K562 (cell line): Measurements from ENCODE around the gene MC2R. TPM values are rescaled to one million over a fixed set of nuclear protein-coding genes. Genes with fewer than 3 reads are reported as not detected.

ENCODE experiments used
- ATAC-seq: fragments of 200-7000 bp; cut with Tn5 transposase; 3 replicates; pipeline ENCODE4 v1.9.1; 2020; ENCODE audit warnings: moderate library complexity
- BruUV-seq: library from RNA; stranded (reverse); fragments of 400-500 nt; replicated peaks from 2 replicates; lab custom pipeline; 2021; lab: Mats Ljungman, UMichigan
- CTCF ChIA-PET: fragments of 300-600 bp; formaldehyde crosslinking; extraction: SDS; loops from one replicate; lab custom pipeline; 2021; ENCODE audit warnings: low intra/inter-chr PET ratio; lab: Yijun Ruan, JAX
- POLR2A ChIA-PET: fragments of 300-600, 350-650 bp; sonication (Branson Sonifier 250); formaldehyde crosslinking; extraction: SDS; loops from one replicate; lab custom pipeline; 2021; ENCODE audit warnings: antibody characterized with exemption, inconsistent platforms; lab: Yijun Ruan, JAX
- DNase-seq, 4 experiments: peaks; one replicate each; pipeline versions ENCODE4 v3.0.0 to v3.0.0-alpha.2; 2011 to 2018; ENCODE audit warnings: low spot score in 3 of 4, mixed read lengths in 3 of 4; ENCODE audit errors: extremely low read depth in 1 of 4
- FAIRE-seq: peaks from 2 replicates; lab custom pipeline; 2011; peaks lifted over from hg19 to GRCh38; lab: Jason Lieb, UNC
- H2AFZ ChIP-seq: 2 replicates; pipeline ENCODE4 v1.6.0; 2011; ENCODE audit warnings: low read depth, low read length, control low read depth, inconsistent platforms
- H3K27ac ChIP-seq: fragments of 200-600 bp; 3 replicates; pipeline ENCODE4 v1.8.0; 2011; ENCODE audit warnings: low read depth, mild to moderate bottlenecking, control low read depth, inconsistent platforms, low read length, moderate library complexity, mixed read lengths; ENCODE audit errors: extremely low read depth
- H3K27me3 ChIP-seq, 2 experiments: fragments of 300-600 bp in 1 of 2; 2 replicates in 1 of 2; 3 replicates in 1 of 2; pipeline versions ENCODE4 v1.6.0 to v1.8.0; 2011; ENCODE audit warnings: inconsistent platforms in 2 of 2, low read length in 2 of 2, mild to moderate bottlenecking in 1 of 2, mixed read lengths in 1 of 2, moderate library complexity in 1 of 2; ENCODE audit not compliant: control insufficient read depth in 2 of 2, insufficient read depth in 2 of 2
- H3K36me3 ChIP-seq: fragments of 300-600 bp; 3 replicates; pipeline ENCODE4 v1.8.0; 2011; ENCODE audit warnings: mild to moderate bottlenecking, low read length, inconsistent platforms; ENCODE audit not compliant: control insufficient read depth, insufficient read depth
- H3K4me1 ChIP-seq, 2 experiments: fragments of 200-600 bp in 1 of 2; replicated peaks in 1 of 2; 2 replicates in 1 of 2; 3 replicates in 1 of 2; pipeline versions ENCODE4 v1.5.1 to v1.8.0; 2011; ENCODE audit warnings: inconsistent platforms in 2 of 2, low read length in 2 of 2, mild to moderate bottlenecking in 1 of 2, mixed read lengths in 1 of 2, moderate library complexity in 1 of 2; ENCODE audit not compliant: control insufficient read depth in 2 of 2, insufficient read depth in 2 of 2
- H3K4me2 ChIP-seq: 2 replicates; pipeline ENCODE4 v1.6.1; 2011; ENCODE audit warnings: low read length, control low read depth, inconsistent platforms, mixed read lengths; ENCODE audit not compliant: insufficient read depth
- H3K4me3 ChIP-seq: fragments of 200-600 bp; sonication (generic), shearing (Covaris generic); 2 replicates; pipeline ENCODE4 v1.5.1; 2016; ENCODE audit warnings: control low read depth, inconsistent platforms
- H3K79me2 ChIP-seq: fragments of 200-600 bp; 3 replicates; pipeline ENCODE4 v1.8.0; 2011; ENCODE audit warnings: low read length, inconsistent platforms; ENCODE audit not compliant: control insufficient read depth, insufficient read depth
- H3K9ac ChIP-seq, 2 experiments: 2 replicates each; pipeline versions ENCODE4 v1.6.0 to v1.6.1; 2011; ENCODE audit warnings: low read depth in 2 of 2, low read length in 2 of 2, control low read depth in 1 of 2, inconsistent platforms in 1 of 2, mild to moderate bottlenecking in 1 of 2, mixed read lengths in 1 of 2; ENCODE audit not compliant: insufficient read depth in 1 of 2
- H3K9me1 ChIP-seq: one replicate; pipeline ENCODE4 v1.6.0; 2011; ENCODE audit warnings: inconsistent platforms, mild to moderate bottlenecking, low read length, moderate library complexity; ENCODE audit not compliant: control insufficient read depth, insufficient read depth
- H3K9me3 ChIP-seq: replicated peaks from 2 replicates; pipeline ENCODE4 v1.5.1; 2011; ENCODE audit warnings: low read depth, low read length, inconsistent platforms; ENCODE audit not compliant: control insufficient read depth, insufficient read depth
- H4K20me1 ChIP-seq: replicated peaks from 2 replicates; pipeline ENCODE4 v1.6.1; 2011; ENCODE audit warnings: low read length, inconsistent platforms, mixed read lengths; ENCODE audit not compliant: control insufficient read depth, insufficient read depth
- BRF1 ChIP-seq: IDR thresholded peaks from 3 replicates; pipeline ENCODE4 v1.6.1; 2011; ENCODE audit warnings: borderline replicate concordance, mild to moderate bottlenecking; ENCODE audit not compliant: insufficient read length; ENCODE audit errors: extremely low read depth
- CHD1 ChIP-seq: fragments of 200-600 bp; sonication (generic); IDR thresholded peaks from one replicate; pipeline ENCODE4 v1.6.1; 2012; ENCODE audit warnings: mild to moderate bottlenecking, moderate library complexity, low read length, inconsistent platforms
- EZH2 ChIP-seq: IDR thresholded peaks from 2 replicates; pipeline ENCODE4 v1.6.1; 2012; ENCODE audit warnings: low read depth, mild to moderate bottlenecking, inconsistent platforms, low read length, borderline replicate concordance
- FOXP1 ChIP-seq: sonication (generic); formaldehyde crosslinking; IDR thresholded peaks from 2 replicates; pipeline ENCODE4 v1.8.0; 2022; ENCODE audit warnings: mild to moderate bottlenecking, missing genetic modification reagents
- HCFC1 ChIP-seq: IDR thresholded peaks from 2 replicates; pipeline ENCODE4 v1.6.1; 2012; ENCODE audit warnings: low read depth, low read length, improper control_type of control experiment
- MAFG ChIP-seq: fragments of 450-650 bp; conservative IDR thresholded peaks from 2 replicates; pipeline ENCODE4 v1.6.1; 2016; ENCODE audit warnings: missing genetic modification characterization, missing compliant biosample characterization
- NR2C1 ChIP-seq, 2 experiments: fragments of 450-650 bp; IDR thresholded peaks; 2 replicates each; pipeline ENCODE4 v1.6.1; 2017; ENCODE audit warnings: mild to moderate bottlenecking in 2 of 2, antibody characterized with exemption in 1 of 2, inconsistent platforms in 1 of 2, missing compliant biosample characterization in 1 of 2, missing genetic modification characterization in 1 of 2
- RREB1 ChIP-seq: fragments of 250-450 bp; sonication (Bioruptor Pico); IDR thresholded peaks from 2 replicates; pipeline ENCODE4 v1.4.0; 2020
- SMARCE1 ChIP-seq: fragments of 450-650 bp; IDR thresholded peaks from 2 replicates; pipeline ENCODE4 v1.7.1; 2016; ENCODE audit warnings: mild to moderate bottlenecking
- TEAD1 ChIP-seq, 2 experiments: fragments of 450-650 bp in 1 of 2; sonication (generic) in 1 of 2; formaldehyde crosslinking; IDR thresholded peaks; 2 replicates each; pipeline versions ENCODE4 v1.4.0 to v1.8.0; 2020 to 2022; ENCODE audit warnings: mild to moderate bottlenecking in 2 of 2, missing genetic modification reagents in 1 of 2
- TRIM28 ChIP-seq: fragments of 450-650 bp; IDR thresholded peaks from 2 replicates; pipeline ENCODE4 v1.6.1; 2017
- ZNF239 ChIP-seq: fragments of 250-450 bp; sonication (Bioruptor Pico); IDR thresholded peaks from 2 replicates; pipeline ENCODE4 v1.4.0; 2020; ENCODE audit warnings: mild to moderate bottlenecking
- ZNF253 ChIP-seq: fragments of 250-450 bp; sonication (Bioruptor Pico); conservative IDR thresholded peaks from 2 replicates; pipeline ENCODE4 v1.6.1; 2021; ENCODE audit warnings: mild to moderate bottlenecking
- ZNF384 ChIP-seq: IDR thresholded peaks from 2 replicates; pipeline ENCODE4 v1.6.1; 2012; ENCODE audit warnings: low read depth, low read length, improper control_type of control experiment
- ZNF76 ChIP-seq: fragments of 250-450 bp; sonication (Bioruptor Pico); IDR thresholded peaks from 2 replicates; pipeline ENCODE4 v1.4.0; 2020; ENCODE audit warnings: mild to moderate bottlenecking, moderate library complexity, borderline replicate concordance
- WGBS: fragments of 100-300 bp; shearing (Covaris generic); methylation state at CpG from one replicate; pipeline ENCODE4 v1.1.6; 2016; ENCODE audit warnings: low coverage, mixed read lengths; ENCODE audit not compliant: insufficient coverage; ENCODE audit errors: missing lambda C conversion rate; 5-methylcytosine and 5-hydroxymethylcytosine counted together
- in situ Hi-C: fragments of 300-500 bp; cut with MboI; formaldehyde crosslinking; loops from 4 replicates; pipeline ENCODE4 v1.15.0; 2018; ENCODE audit warnings: inconsistent platforms, mixed read lengths
- intact Hi-C: fragments of 100-400 bp; cut with micrococcal nuclease; formaldehyde crosslinking; loops from 2 replicates; pipeline ENCODE4 v1.14.2; 2022
- polyA plus RNA-seq, 8 experiments: library from polyadenylated mRNA; depleted of rRNA in 4 of 8; stranded (reverse) in 5 of 8; unstranded in 3 of 8; fragments of >200 nt; fragmentation: Nextera tagmentation in 2 of 8; fragmentation: Illumina TruSeq in 1 of 8; extraction: Ambion mirVana in 2 of 8; extraction: Trizol in 1 of 8; gene quantifications; 2 replicates each; pipeline versions ENCODE4 v1.2.1 to v1.2.3, GENCODE V29; 2011 to 2014; ENCODE audit warnings: inconsistent platforms in 1 of 8, missing spikeins in 1 of 8
- total RNA-seq, 7 experiments: library from RNA; depleted of rRNA in 6 of 7; stranded (reverse); fragments of >200 nt in 6 of 7; fragmentation: Illumina TruSeq in 2 of 7; extraction: Trizol in 2 of 7; gene quantifications; 2 replicates each; pipeline versions ENCODE4 v1.2.1 to v1.2.3, GENCODE V29; 2011 to 2021; ENCODE audit warnings: low replicate concordance in 1 of 7
- TF ChIP-seq, protein P1 (sequence below): conservative IDR thresholded peaks from 2 replicates; pipeline ENCODE4 v1.6.1; 2011; ENCODE audit warnings: low read depth, mild to moderate bottlenecking, low read length; ENCODE audit not compliant: control insufficient read depth

Gene MC2R
- total and polyA plus RNA-seq, 9 of the 15 experiments (the other 6 are each of a cell fraction or from before 2014, with no cell fraction given), result not detected

DNA sequence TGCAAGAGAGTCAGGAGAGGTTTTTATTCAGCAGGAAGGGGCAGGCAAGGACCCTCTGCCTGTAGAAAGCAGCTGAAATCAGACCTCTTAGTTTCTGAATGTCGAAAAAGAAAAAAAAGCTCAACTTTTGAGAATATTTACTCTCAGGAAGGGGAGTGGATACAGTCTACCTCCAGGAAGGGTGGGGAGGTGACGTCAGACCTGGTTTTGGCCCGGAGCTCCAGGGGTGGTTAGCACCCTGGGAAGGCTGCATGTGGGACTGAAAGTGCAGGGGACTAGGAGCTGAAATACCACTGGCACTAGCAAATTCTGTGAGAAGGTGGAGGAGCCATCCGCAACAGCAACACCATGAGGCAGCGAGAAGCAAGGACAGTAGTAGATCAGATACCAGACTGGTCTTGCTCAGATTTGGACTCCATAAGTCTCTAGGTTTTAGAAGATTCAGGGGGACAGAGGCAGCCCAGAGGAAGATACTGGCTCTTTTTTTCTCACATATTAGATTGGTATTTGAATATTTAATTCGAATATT is 19.8 kb downstream of the MC2R start:
- intact Hi-C loops, result no loop called here
- Histone ChIP-seq H3K9ac (no peak overlapping the region), H4K20me1 (no peaks in the 10 kb centered on the region), H3K36me3 (no peaks in the 10 kb centered on the region), H3K9me3 (no peaks in the 10 kb centered on the region), H3K4me2 (no peak overlapping the region), H3K4me1 (no peaks in the 10 kb centered on the region), H3K27me3 (no peaks in the 10 kb centered on the region; a peak in 1 of 5 replicates), H3K79me2 (no peaks in the 10 kb centered on the region), H2AFZ (no peak overlapping the region), H3K27ac (no peak overlapping the region), H3K9me1 (no peaks in the 10 kb centered on the region), H3K4me3 (no peak overlapping the region)
- ChIA-PET CTCF (no interaction called here), POLR2A (no interaction called here)
- no peak for DNase-seq
- FAIRE-seq, result no peak
- BruUV-seq, result no TSS peak
- in situ Hi-C loops, result no loop called here
- ATAC-seq, result no peak
- 2% methylated on average over 6 of the region's 6 CpGs for WGBS
- TF ChIP-seq NR2C1 (IDR thresholded peaks at IDR 0.05), result no peak
- TF ChIP-seq NR2C1 (tag; IDR thresholded peaks at IDR 0.05), result no peak
- TF ChIP-seq HCFC1, result no peak
- no peak for TF ChIP-seq EZH2
- no peak for TF ChIP-seq TEAD1 (CRISPR knock-in tag; IDR thresholded peaks at IDR 0.05)
- TF ChIP-seq ZNF239 (CRISPR knock-in tag), result no peak
- no peak for TF ChIP-seq MAFG (tag)
- no peak for TF ChIP-seq CHD1
- TF ChIP-seq ZNF253, result no peak
- TF ChIP-seq, protein P1, sequence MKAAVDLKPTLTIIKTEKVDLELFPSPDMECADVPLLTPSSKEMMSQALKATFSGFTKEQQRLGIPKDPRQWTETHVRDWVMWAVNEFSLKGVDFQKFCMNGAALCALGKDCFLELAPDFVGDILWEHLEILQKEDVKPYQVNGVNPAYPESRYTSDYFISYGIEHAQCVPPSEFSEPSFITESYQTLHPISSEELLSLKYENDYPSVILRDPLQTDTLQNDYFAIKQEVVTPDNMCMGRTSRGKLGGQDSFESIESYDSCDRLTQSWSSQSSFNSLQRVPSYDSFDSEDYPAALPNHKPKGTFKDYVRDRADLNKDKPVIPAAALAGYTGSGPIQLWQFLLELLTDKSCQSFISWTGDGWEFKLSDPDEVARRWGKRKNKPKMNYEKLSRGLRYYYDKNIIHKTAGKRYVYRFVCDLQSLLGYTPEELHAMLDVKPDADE, result no peak
- TF ChIP-seq BRF1, result no peak
- TF ChIP-seq RREB1, result no peak
- TF ChIP-seq SMARCE1, result no peak
- TF ChIP-seq ZNF76 (CRISPR knock-in tag), result no peak
- no peak for TF ChIP-seq TRIM28
- TF ChIP-seq FOXP1 (CRISPR knock-in tag), result no peak
- TF ChIP-seq ZNF384, result no peak
